Smooth muscle cell (in vitro differentiated cells): ENCODE data around the gene OMG. TPM values are rescaled to one million over a fixed set of nuclear protein-coding genes. Genes with fewer than 3 reads are reported as not detected.
"Not testable (repeated sequence)": the region's sequence is repeated elsewhere in the genome, so short reads cannot be mapped to it uniquely, and the experiment has no call there.

Experiments used
- DNase-seq: peaks from one replicate; lab custom pipeline; 2025; ENCODE audit not compliant: unreplicated experiment; lab: John Stamatoyannopoulos, UW
- H2AFZ ChIP-seq: fragments of 200-600 bp; sonication (generic); 2 replicates; pipeline ENCODE4 v1.6.0; 2016; ENCODE audit warnings: antibody characterized with exemption, low read depth, mild to moderate bottlenecking
- H3F3A ChIP-seq: fragments of 200-600 bp; sonication (generic); 2 replicates; pipeline ENCODE4 v1.6.0; 2017; ENCODE audit warnings: antibody characterized with exemption, low read depth
- H3K27ac ChIP-seq: fragments of 200-600 bp; sonication (generic); 2 replicates; pipeline ENCODE4 v1.5.1; 2016; ENCODE audit warnings: low read depth, mild to moderate bottlenecking
- H3K27me3 ChIP-seq: fragments of 200-600 bp; sonication (generic); 2 replicates; pipeline ENCODE4 v1.6.1; 2016; ENCODE audit warnings: low read depth, mild to moderate bottlenecking
- H3K36me3 ChIP-seq: fragments of 200-600 bp; sonication (generic); 2 replicates; pipeline ENCODE4 v1.5.1; 2016; ENCODE audit warnings: low read depth
- H3K4me1 ChIP-seq: fragments of 200-600 bp; sonication (generic); 2 replicates; pipeline ENCODE4 v1.5.1; 2016; ENCODE audit warnings: low read depth
- H3K4me2 ChIP-seq: fragments of 200-600 bp; sonication (generic); 2 replicates; pipeline ENCODE4 v1.6.0; 2016; ENCODE audit warnings: mild to moderate bottlenecking
- H3K4me3 ChIP-seq: fragments of 200-600 bp; sonication (generic); 2 replicates; pipeline ENCODE4 v1.5.1; 2016; ENCODE audit warnings: mild to moderate bottlenecking
- H3K79me2 ChIP-seq: fragments of 200-600 bp; sonication (generic); 2 replicates; pipeline ENCODE4 v1.6.0; 2016; ENCODE audit warnings: low read depth, mild to moderate bottlenecking
- H3K9ac ChIP-seq: fragments of 200-600 bp; sonication (generic); 2 replicates; pipeline ENCODE4 v1.6.0; 2016; ENCODE audit warnings: low read depth
- H3K9me3 ChIP-seq: fragments of 200-600 bp; sonication (generic); replicated peaks from 2 replicates; pipeline ENCODE4 v1.5.1; 2016; ENCODE audit warnings: low read depth
- H4K20me1 ChIP-seq: fragments of 200-600 bp; sonication (generic); 2 replicates; pipeline ENCODE4 v1.6.0; 2016; ENCODE audit warnings: low read depth
- WGBS: methylation state at CpG from one replicate; pipeline ENCODE4 v1.1.7; 2016; ENCODE audit warnings: low lambda C conversion rate; 5-methylcytosine and 5-hydroxymethylcytosine counted together
- polyA plus RNA-seq: library from polyadenylated mRNA; unstranded; fragments of >200 nt; fragmentation: Nextera tagmentation; extraction: Ambion mirVana; gene quantifications from 2 replicates; pipeline ENCODE4 v1.2.1, GENCODE V29; 2016
- total RNA-seq: library from RNA; depleted of rRNA; stranded (reverse); fragments of >200 nt; gene quantifications from 2 replicates; pipeline ENCODE4 v1.2.3, GENCODE V29; 2014
- TF ChIP-seq, protein P1 (sequence below): fragments of 200-600 bp; sonication (generic); IDR thresholded peaks from 2 replicates; pipeline ENCODE4 v1.5.1; 2017; ENCODE audit warnings: borderline replicate concordance, mild to moderate bottlenecking, antibody characterized with exemption; ENCODE audit not compliant: insufficient read depth, poor library complexity, severe bottlenecking

Gene OMG
- total and polyA plus RNA-seq, 2 experiments from 2014 or later: 0.57 TPM; not detected in 1

DNA sequence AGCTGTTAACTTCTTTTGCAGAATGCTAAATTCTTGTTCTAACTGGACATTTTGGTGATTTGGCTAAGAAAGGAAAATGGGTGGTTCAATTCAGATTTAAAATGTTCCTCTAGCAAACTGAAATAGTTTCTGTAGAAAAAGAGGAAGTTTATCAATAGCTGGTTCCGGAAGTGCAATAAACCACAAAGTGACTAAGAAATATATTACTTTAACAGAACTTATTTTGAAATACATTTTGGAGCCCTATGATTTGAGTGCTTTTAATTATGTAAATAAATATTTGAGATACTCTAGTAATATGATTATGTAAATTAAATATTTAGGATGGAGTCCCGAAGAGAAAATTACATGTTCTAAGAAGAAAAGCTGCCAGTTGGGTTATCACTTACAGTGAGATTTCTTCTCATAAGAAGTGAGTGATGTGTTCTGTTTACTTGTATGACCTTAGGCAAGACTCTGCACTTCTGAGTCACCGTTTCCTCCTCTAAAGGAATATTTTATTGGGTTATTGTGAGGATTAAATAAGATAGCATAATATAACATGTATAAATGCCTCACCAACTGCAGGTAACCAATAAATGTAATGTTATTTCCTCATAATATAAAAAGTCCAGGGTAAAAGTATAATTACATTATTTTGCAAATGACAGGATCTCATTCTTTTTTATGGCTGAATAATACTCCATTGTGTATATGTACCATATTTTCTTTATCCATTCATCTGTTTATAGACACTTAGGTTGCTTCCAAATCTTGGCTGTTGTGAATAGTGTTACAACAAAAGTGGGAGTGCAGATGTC is 17.1 kb upstream of the OMG start, which contains the start of gene EVI2B:
Gene EVI2B, minus strand, starts transcription at position 73 of the 800 bp plus-strand sequence. CDS start 8,445 bp downstream, outside the sequence.
- Histone ChIP-seq H3K9me3 (no peaks in the 10 kb centered on the region), H3K4me3 (no peak within 1 kb of the TSS), H3K79me2 (no peaks in the 10 kb centered on the region), H3K27me3 (no peaks in the 10 kb centered on the region), H3K36me3 (no peaks in the 10 kb centered on the region), H3K9ac (no peak within 1 kb of the TSS), H2AFZ (no peak within 1 kb of the TSS), H3K4me2 (no peak within 1 kb of the TSS), H3K4me1 (no peaks in the 10 kb centered on the region), H3K27ac (no peak within 1 kb of the TSS), H4K20me1 (no peaks in the 10 kb centered on the region), H3F3A (no peaks in the 10 kb centered on the region)
- TF ChIP-seq, protein P1, sequence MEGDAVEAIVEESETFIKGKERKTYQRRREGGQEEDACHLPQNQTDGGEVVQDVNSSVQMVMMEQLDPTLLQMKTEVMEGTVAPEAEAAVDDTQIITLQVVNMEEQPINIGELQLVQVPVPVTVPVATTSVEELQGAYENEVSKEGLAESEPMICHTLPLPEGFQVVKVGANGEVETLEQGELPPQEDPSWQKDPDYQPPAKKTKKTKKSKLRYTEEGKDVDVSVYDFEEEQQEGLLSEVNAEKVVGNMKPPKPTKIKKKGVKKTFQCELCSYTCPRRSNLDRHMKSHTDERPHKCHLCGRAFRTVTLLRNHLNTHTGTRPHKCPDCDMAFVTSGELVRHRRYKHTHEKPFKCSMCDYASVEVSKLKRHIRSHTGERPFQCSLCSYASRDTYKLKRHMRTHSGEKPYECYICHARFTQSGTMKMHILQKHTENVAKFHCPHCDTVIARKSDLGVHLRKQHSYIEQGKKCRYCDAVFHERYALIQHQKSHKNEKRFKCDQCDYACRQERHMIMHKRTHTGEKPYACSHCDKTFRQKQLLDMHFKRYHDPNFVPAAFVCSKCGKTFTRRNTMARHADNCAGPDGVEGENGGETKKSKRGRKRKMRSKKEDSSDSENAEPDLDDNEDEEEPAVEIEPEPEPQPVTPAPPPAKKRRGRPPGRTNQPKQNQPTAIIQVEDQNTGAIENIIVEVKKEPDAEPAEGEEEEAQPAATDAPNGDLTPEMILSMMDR: no peak
- no peak for DNase-seq
- WGBS: 84% methylated on average over 3 of the region's 3 CpGs

DNA sequence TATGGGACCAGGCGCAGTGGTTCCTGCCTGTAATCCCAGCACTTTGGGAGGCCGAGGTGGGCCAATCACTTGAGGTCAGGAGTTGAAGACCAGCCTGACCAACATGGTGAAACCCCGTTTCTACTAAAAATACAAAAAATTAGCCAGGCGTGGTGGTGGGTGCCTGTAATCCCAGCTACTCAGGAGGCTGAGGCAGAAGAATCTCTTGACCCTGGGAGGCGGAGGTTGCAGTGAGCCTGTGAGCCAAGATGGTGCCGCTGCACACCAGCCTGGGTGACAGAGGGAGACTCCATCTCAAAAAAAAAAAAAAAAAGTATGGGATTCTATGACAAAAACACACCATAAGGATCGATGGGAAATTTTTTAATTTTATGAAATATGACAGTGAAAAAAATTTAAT is 15.2 kb upstream of the OMG start:
- not testable (repeated sequence) for H4K20me1 ChIP-seq, H3K9ac ChIP-seq, H3K9me3 ChIP-seq, H3K36me3 ChIP-seq, H3K4me1 ChIP-seq, H3K27ac ChIP-seq, H3K79me2 ChIP-seq, DNase-seq, H3F3A ChIP-seq, H3K27me3 ChIP-seq, H3K4me3 ChIP-seq, H2AFZ ChIP-seq, H3K4me2 ChIP-seq
- 83% methylated on average over 7 of the region's 7 CpGs for WGBS

- Histone ChIP-seq H3K27ac (no peak overlapping the region), H3K79me2 (no peaks in the 10 kb centered on the region), H3K9me3 (no peaks in the 10 kb centered on the region), H3K9ac (no peak overlapping the region), H4K20me1 (no peaks in the 10 kb centered on the region), H3F3A (no peaks in the 10 kb centered on the region), H3K4me2 (no peak overlapping the region), H3K4me1 (no peaks in the 10 kb centered on the region), H3K27me3 (no peaks in the 10 kb centered on the region), H3K4me3 (no peak overlapping the region), H2AFZ (no peak overlapping the region), H3K36me3 (no peaks in the 10 kb centered on the region)
- DNase-seq: no peak
- WGBS: 97% methylated on average over 3 of the region's 3 CpGs
- TF ChIP-seq, protein P1: no peak
Observed at GRCh38 chr17:31311526-31311925, 14.5 kb upstream of the OMG start.

- TF ChIP-seq, protein P1: no peak
- WGBS: 95% methylated on average over 7 of the region's 7 CpGs
Observed at GRCh38 chr17:31310886-31311285, 13.8 kb upstream of the OMG start.

More at GRCh38 chr17:31310886-31311285, 13.8 kb upstream of the OMG start:
- H3K36me3 ChIP-seq: no peaks in the 10 kb centered on the region
- H3K9me3 ChIP-seq: no peaks in the 10 kb centered on the region
- DNase-seq: no peak
- H2AFZ ChIP-seq: no peak overlapping the region
- H3K4me2 ChIP-seq: no peak overlapping the region
- no peak overlapping the region for H3K27ac ChIP-seq
- H3F3A ChIP-seq: no peaks in the 10 kb centered on the region
- no peaks in the 10 kb centered on the region for H3K4me1 ChIP-seq
- no peak overlapping the region for H3K9ac ChIP-seq
- no peaks in the 10 kb centered on the region for H3K27me3 ChIP-seq
- no peaks in the 10 kb centered on the region for H4K20me1 ChIP-seq
- H3K79me2 ChIP-seq: no peaks in the 10 kb centered on the region
- no peak overlapping the region for H3K4me3 ChIP-seq
